D721Med (cell line): ENCODE data around the gene FBXW2.

Experiments used
- DNase-seq: peaks from one replicate; pipeline ENCODE4 v3.0.0; 2011; ENCODE audit warnings: low spot score; ENCODE audit not compliant: insufficient read length
- FAIRE-seq: peaks from 2 replicates; lab custom pipeline; 2011; peaks lifted over from hg19 to GRCh38; lab: Jason Lieb, UNC
- CTCF ChIP-seq: IDR thresholded peaks from 2 replicates; pipeline ENCODE4 v1.5.1; 2012; ENCODE audit warnings: mild to moderate bottlenecking, control low read depth; ENCODE audit not compliant: insufficient read depth; ENCODE audit errors: missing control alignments

FBXW2 gene

GRCh38 chr9:120712539-120713031, 80.6 kb downstream of the FBXW2 start:
- DNase-seq (no peak), FAIRE-seq (no peak)
- no peak for TF ChIP-seq CTCF

- FAIRE-seq, result no peak
- no peak for DNase-seq
- no peak for TF ChIP-seq CTCF
Measured at GRCh38 chr9:120711841-120712538, 81.2 kb downstream of the FBXW2 start.

GRCh38 chr9:120711354-120711753, 81.9 kb downstream of the FBXW2 start:
- no peak for TF ChIP-seq CTCF
- DNase-seq (no peak), FAIRE-seq (no peak)

- no peak for DNase-seq
- FAIRE-seq, result no peak
- no peak for TF ChIP-seq CTCF
Measured at GRCh38 chr9:120710110-120710981, 82.9 kb downstream of the FBXW2 start.

GRCh38 chr9:120708526-120709224, 84.5 kb downstream of the FBXW2 start:
- TF ChIP-seq CTCF, result no peak
- DNase-seq (no peak), FAIRE-seq (no peak)

GRCh38 chr9:120707170-120707569, 86.0 kb downstream of the FBXW2 start:
- no peak for FAIRE-seq
- no peak for TF ChIP-seq CTCF
- no peak for DNase-seq
